HG02571 (cell line): ENCODE data around the gene PHF20.
"Not testable (repeated sequence)": the region's sequence is repeated elsewhere in the genome, so short reads cannot be mapped to it uniquely, and the experiment has no call there.

Experiments
- ATAC-seq: cut with Tn5 transposase; IDR thresholded peaks from one replicate; pipeline ENCODE4 v1.9.1; 2021; ENCODE audit warnings: mild to moderate bottlenecking, moderate library complexity; ENCODE audit not compliant: unreplicated experiment

Gene PHF20

GRCh38 chr20:35774391-35774790 is 2.6 kb downstream of the PHF20 start:
- ATAC-seq, result no peak

GRCh38 chr20:35776513-35777101 is 4.8 kb downstream of the PHF20 start:
- ATAC-seq, result no peak

- ATAC-seq, result not testable (repeated sequence)
These were observed 12.0 kb downstream of the PHF20 start for GRCh38 chr20:35783811-35784210.

- not testable (repeated sequence) for ATAC-seq
These were observed 13.7 kb downstream of the PHF20 start for GRCh38 chr20:35785541-35785940.

- no peak for ATAC-seq
These were observed 17.0 kb downstream of the PHF20 start for GRCh38 chr20:35788796-35789195.

- ATAC-seq, result no peak
These were observed 19.3 kb downstream of the PHF20 start for GRCh38 chr20:35791097-35791496.

GRCh38 chr20:35791821-35792220 is 20.0 kb downstream of the PHF20 start:
- ATAC-seq, result no peak

GRCh38 chr20:35792740-35793139 is 20.9 kb downstream of the PHF20 start:
- ATAC-seq, result no peak

- ATAC-seq, result no peak
These were observed 24.8 kb downstream of the PHF20 start for GRCh38 chr20:35796571-35796970.

GRCh38 chr20:35801865-35802264 is 30.1 kb downstream of the PHF20 start:
- no peak for ATAC-seq

- no peak for ATAC-seq
These were observed 34.3 kb downstream of the PHF20 start for GRCh38 chr20:35806075-35806474.

GRCh38 chr20:35807877-35808276 is 36.1 kb downstream of the PHF20 start:
- no peak for ATAC-seq

GRCh38 chr20:35820715-35821114 is 48.9 kb downstream of the PHF20 start:
- no peak for ATAC-seq

GRCh38 chr20:35821807-35822242 is 50.0 kb downstream of the PHF20 start:
- ATAC-seq, result no peak

- no peak for ATAC-seq
These were observed 51.3 kb downstream of the PHF20 start for GRCh38 chr20:35823147-35823546.

GRCh38 chr20:35823937-35824336 is 52.1 kb downstream of the PHF20 start:
- no peak for ATAC-seq

GRCh38 chr20:35826397-35826998 is 54.7 kb downstream of the PHF20 start:
- no peak for ATAC-seq

GRCh38 chr20:35828434-35828833 is 56.6 kb downstream of the PHF20 start:
- ATAC-seq, result no peak

- ATAC-seq, result no peak
These were observed 57.1 kb downstream of the PHF20 start for GRCh38 chr20:35828916-35829315.

GRCh38 chr20:35830264-35830663 is 58.4 kb downstream of the PHF20 start:
- no peak for ATAC-seq

- ATAC-seq, result no peak
These were observed 59.2 kb downstream of the PHF20 start for GRCh38 chr20:35831029-35831428.

- no peak for ATAC-seq
These were observed 60.2 kb downstream of the PHF20 start for GRCh38 chr20:35831971-35832370.

GRCh38 chr20:35833241-35833640 is 61.4 kb downstream of the PHF20 start:
- no peak for ATAC-seq
